Activated CD4-positive, alpha-beta memory T cell treated with anti-CD3 and anti-CD28 coated beads for 36 hours (primary cell): Measurements from ENCODE around the gene LRMDA. TPM values are rescaled to one million over a fixed set of nuclear protein-coding genes. Genes with fewer than 3 reads are reported as not detected.

ENCODE experiments used
- CTCF ChIA-PET: fragments of 350-600 bp; sonication (Branson Sonifier 250); formaldehyde crosslinking; loops from one replicate; lab custom pipeline; 2021; ENCODE audit warnings: antibody characterized with exemption, inconsistent platforms; lab: Charles Lee
- POLR2A ChIA-PET: fragments of 350-600 bp; sonication (Branson Sonifier 250); formaldehyde crosslinking; loops from one replicate; lab custom pipeline; 2021; ENCODE audit warnings: antibody characterized with exemption; lab: Charles Lee
- DNase-seq: peaks from one replicate; pipeline ENCODE4 v3.0.0-alpha.2; 2020
- H3K27ac Mint-ChIP-seq: one replicate; pipeline ENCODE4 v1.8.0; 2021; ENCODE audit warnings: mixed read lengths
- H3K27me3 Mint-ChIP-seq: one replicate; pipeline ENCODE4 v1.8.0; 2021; ENCODE audit warnings: mixed read lengths
- H3K36me3 Mint-ChIP-seq: one replicate; pipeline ENCODE4 v1.8.0; 2021; ENCODE audit warnings: mixed read lengths
- H3K4me1 Mint-ChIP-seq: one replicate; pipeline ENCODE4 v1.8.0; 2021; ENCODE audit warnings: low read depth, mixed read lengths
- H3K4me3 Mint-ChIP-seq: one replicate; pipeline ENCODE4 v1.8.0; 2021; ENCODE audit warnings: mild to moderate bottlenecking, mixed read lengths
- H3K9me3 Mint-ChIP-seq: one replicate; pipeline ENCODE4 v1.8.0; 2021; ENCODE audit warnings: mixed read lengths
- intact Hi-C: fragments of 100-400 bp; cut with micrococcal nuclease; formaldehyde crosslinking; loops from one replicate; pipeline ENCODE4 v1.15.1; 2023
- total RNA-seq, 2 experiments: library from RNA; stranded (reverse); gene quantifications; one replicate each; pipeline ENCODE4 v1.2.3, GENCODE V29; 2021

LRMDA gene
- total RNA-seq, 2 experiments from 2014 or later: not detected

DNA sequence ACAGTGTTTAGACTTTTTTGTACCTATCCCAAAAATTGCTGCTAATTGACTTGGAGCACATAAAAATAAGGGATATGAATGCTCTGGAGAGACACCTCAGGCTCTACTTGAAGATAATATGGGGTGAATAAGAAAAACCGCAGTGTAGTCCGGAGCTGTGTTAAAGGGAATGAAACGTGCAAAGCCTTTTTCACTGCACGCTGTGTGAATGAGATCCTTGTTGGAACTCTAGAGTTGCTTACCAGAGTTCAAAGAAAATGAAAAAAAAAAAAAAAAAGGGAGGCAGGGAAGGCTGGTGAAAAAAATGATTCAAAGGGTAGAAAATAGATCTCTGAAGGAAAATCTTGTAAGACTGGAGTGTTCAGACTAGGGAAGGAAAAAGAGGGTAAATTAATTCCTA, 226.6 kb downstream of the LRMDA start:
- Mint-ChIP-seq H3K4me3 (no peak overlapping the region), H3K9me3 (no peaks in the 10 kb centered on the region), H3K36me3 (no peaks in the 10 kb centered on the region), H3K27me3 (peaks cover 2% of the 10 kb centered on the region), H3K27ac (no peak overlapping the region), H3K4me1 (no peaks in the 10 kb centered on the region)
- ChIA-PET CTCF (no interaction called here), POLR2A (no interaction called here)
- DNase-seq: no peak
- intact Hi-C loops: no loop called here

- Mint-ChIP-seq H3K9me3 (no peaks in the 10 kb centered on the region), H3K4me1 (no peaks in the 10 kb centered on the region), H3K36me3 (no peaks in the 10 kb centered on the region), H3K27ac (no peak overlapping the region), H3K27me3 (peaks cover 2% of the 10 kb centered on the region), H3K4me3 (no peak overlapping the region)
- intact Hi-C loops: no loop called here
- POLR2A ChIA-PET: no interaction called here
- CTCF ChIA-PET: no interaction called here
- DNase-seq: no peak
Observed at GRCh38 chr10:75658496-75658895, 227.1 kb downstream of the LRMDA start.

GRCh38 chr10:75658915-75659314, 227.5 kb downstream of the LRMDA start:
- ChIA-PET CTCF (no interaction called here), POLR2A (no interaction called here)
- Mint-ChIP-seq H3K4me1 (no peaks in the 10 kb centered on the region), H3K9me3 (no peaks in the 10 kb centered on the region), H3K27me3 (peaks cover 2% of the 10 kb centered on the region), H3K27ac (no peak overlapping the region), H3K4me3 (no peak overlapping the region), H3K36me3 (no peaks in the 10 kb centered on the region)
- intact Hi-C loops: no loop called here
- DNase-seq: no peak

DNA sequence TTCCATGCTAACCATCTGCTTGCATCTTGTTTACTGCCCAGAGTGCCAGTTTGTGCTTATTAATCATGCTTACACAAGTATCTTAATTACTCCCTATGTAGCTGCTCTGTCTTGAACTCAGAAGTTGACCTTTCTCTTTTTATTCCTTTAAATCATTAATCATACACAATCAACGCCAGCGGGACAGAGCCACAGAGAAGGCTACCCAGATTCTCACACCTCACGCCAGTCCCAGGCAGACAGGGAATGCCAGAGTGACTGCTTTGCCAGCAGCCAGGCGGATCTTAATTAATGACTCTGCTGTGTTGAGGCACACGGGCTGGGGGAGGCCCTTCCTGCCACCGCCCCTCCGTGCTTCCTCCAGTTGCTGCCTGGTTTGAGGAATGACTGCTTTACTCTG, 229.4 kb downstream of the LRMDA start:
- H3K4me1 Mint-ChIP-seq: no peaks in the 10 kb centered on the region
- ChIA-PET POLR2A (no interaction called here), CTCF (no interaction called here)
- peaks cover 7% of the 10 kb centered on the region for H3K27me3 Mint-ChIP-seq
- intact Hi-C loops: no loop called here
- H3K36me3 Mint-ChIP-seq: no peaks in the 10 kb centered on the region
- no peak overlapping the region for H3K27ac Mint-ChIP-seq
- no peak overlapping the region for H3K4me3 Mint-ChIP-seq
- DNase-seq: no peak
- no peaks in the 10 kb centered on the region for H3K9me3 Mint-ChIP-seq

DNA sequence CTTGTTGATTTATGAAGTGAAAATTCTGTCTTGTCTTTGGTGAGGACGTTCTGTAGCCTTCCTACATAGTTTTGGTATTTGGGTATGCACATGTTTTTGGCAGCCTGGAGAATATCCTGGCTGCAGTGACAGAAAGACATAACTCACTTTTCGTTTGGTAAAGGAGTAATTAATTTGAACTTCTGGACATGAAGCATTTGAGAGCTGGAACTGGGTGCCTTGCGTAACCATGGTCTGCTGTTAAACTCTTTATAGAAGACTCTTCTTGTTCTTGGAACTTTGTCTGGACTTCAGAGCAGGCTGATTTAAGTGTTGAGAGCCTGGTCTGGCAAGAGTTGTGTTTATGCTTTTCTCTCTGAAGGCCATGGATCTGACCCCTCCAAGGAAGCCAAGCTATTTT, 231.3 kb downstream of the LRMDA start:
- Mint-ChIP-seq H3K27me3 (peaks cover 7% of the 10 kb centered on the region), H3K9me3 (no peaks in the 10 kb centered on the region), H3K36me3 (no peaks in the 10 kb centered on the region), H3K27ac (no peak overlapping the region), H3K4me3 (no peak overlapping the region), H3K4me1 (no peaks in the 10 kb centered on the region)
- intact Hi-C loops: no loop called here
- CTCF ChIA-PET: no interaction called here
- no peak for DNase-seq
- POLR2A ChIA-PET: no interaction called here

- intact Hi-C loops: no loop called here
- CTCF ChIA-PET: no interaction called here
- Mint-ChIP-seq H3K27me3 (peaks cover 8% of the 10 kb centered on the region), H3K4me3 (no peak overlapping the region), H3K4me1 (no peaks in the 10 kb centered on the region), H3K27ac (no peak overlapping the region), H3K9me3 (no peaks in the 10 kb centered on the region), H3K36me3 (no peaks in the 10 kb centered on the region)
- DNase-seq: no peak
- POLR2A ChIA-PET: no interaction called here
Observed at GRCh38 chr10:75663947-75664664, 232.7 kb downstream of the LRMDA start.

- Mint-ChIP-seq H3K4me3 (no peak overlapping the region), H3K27me3 (peaks cover 6% of the 10 kb centered on the region), H3K36me3 (no peaks in the 10 kb centered on the region), H3K9me3 (no peaks in the 10 kb centered on the region), H3K4me1 (no peaks in the 10 kb centered on the region), H3K27ac (no peak overlapping the region)
- no peak for DNase-seq
- POLR2A ChIA-PET: no interaction called here
- CTCF ChIA-PET: no interaction called here
- intact Hi-C loops: no loop called here
Observed at GRCh38 chr10:75664968-75665367, 233.5 kb downstream of the LRMDA start.

DNA sequence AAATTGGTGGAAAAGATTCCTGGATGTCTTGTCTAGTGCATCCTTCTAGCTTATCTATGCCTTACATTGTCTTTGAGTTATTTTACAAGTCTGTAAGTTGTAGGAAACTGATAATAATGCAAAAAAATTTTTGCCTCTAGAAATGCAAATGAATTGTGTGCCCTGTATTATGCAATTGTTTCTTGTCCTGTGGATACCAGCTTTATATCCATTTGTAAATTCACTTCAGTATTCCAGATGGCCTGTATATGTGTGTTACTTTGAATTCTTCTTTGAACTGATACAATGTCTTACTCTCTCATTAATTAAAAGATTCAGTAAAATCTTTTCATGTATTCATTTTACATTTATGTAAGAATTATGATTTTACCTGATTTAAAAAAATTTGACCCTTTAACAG, 234.3 kb downstream of the LRMDA start:
- no peak overlapping the region for H3K27ac Mint-ChIP-seq
- ChIA-PET POLR2A (no interaction called here), CTCF (interaction anchor here (0.7 kb wide), 1 partner anchor 9 kb away, joined by 3 read pairs; no protein-coding TSS in a partner anchor)
- H3K36me3 Mint-ChIP-seq: no peaks in the 10 kb centered on the region
- H3K4me3 Mint-ChIP-seq: no peak overlapping the region
- peaks cover 6% of the 10 kb centered on the region for H3K27me3 Mint-ChIP-seq
- H3K4me1 Mint-ChIP-seq: no peaks in the 10 kb centered on the region
- no peak for DNase-seq
- H3K9me3 Mint-ChIP-seq: no peaks in the 10 kb centered on the region
- intact Hi-C loops: no loop called here

GRCh38 chr10:75672111-75672671, 240.8 kb downstream of the LRMDA start:
- H3K27ac Mint-ChIP-seq: no peak overlapping the region
- intact Hi-C loops: no loop called here
- no peaks in the 10 kb centered on the region for H3K4me1 Mint-ChIP-seq
- peaks cover 4% of the 10 kb centered on the region for H3K27me3 Mint-ChIP-seq
- POLR2A ChIA-PET: no interaction called here
- no peaks in the 10 kb centered on the region for H3K9me3 Mint-ChIP-seq
- CTCF ChIA-PET: no interaction called here
- no peak overlapping the region for H3K4me3 Mint-ChIP-seq
- no peak for DNase-seq
- H3K36me3 Mint-ChIP-seq: no peaks in the 10 kb centered on the region

GRCh38 chr10:75672842-75673241, 241.4 kb downstream of the LRMDA start:
- no peak for DNase-seq
- H3K4me1 Mint-ChIP-seq: no peaks in the 10 kb centered on the region
- H3K9me3 Mint-ChIP-seq: no peaks in the 10 kb centered on the region
- H3K36me3 Mint-ChIP-seq: no peaks in the 10 kb centered on the region
- no peak overlapping the region for H3K27ac Mint-ChIP-seq
- intact Hi-C loops: no loop called here
- peaks cover 4% of the 10 kb centered on the region for H3K27me3 Mint-ChIP-seq
- POLR2A ChIA-PET: no interaction called here
- CTCF ChIA-PET: no interaction called here
- H3K4me3 Mint-ChIP-seq: no peak overlapping the region

DNA sequence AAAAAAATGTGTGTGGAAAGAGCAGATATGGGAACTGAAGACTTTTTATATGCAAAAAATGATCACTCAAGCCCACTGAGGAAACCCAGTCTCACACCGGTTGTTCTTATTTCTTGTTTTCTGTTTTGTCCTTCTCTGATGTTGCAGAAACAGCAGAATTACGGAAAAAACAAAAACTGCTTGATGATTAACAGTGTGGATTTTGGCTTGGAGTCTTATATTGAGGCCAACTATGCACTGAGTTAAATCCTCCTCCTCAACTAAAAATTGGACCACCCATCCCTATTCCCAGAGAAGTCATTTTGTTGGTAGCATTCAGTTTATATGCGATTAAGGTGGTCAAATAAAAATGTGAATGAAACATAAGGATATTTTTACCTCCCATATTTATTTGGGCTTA, 246.1 kb downstream of the LRMDA start:
- H3K9me3 Mint-ChIP-seq: no peaks in the 10 kb centered on the region
- H3K27me3 Mint-ChIP-seq: peaks cover 9% of the 10 kb centered on the region
- CTCF ChIA-PET: interaction anchor here (0.6 kb wide), 1 partner anchor 437 kb away, joined by 3 read pairs; no protein-coding TSS in a partner anchor
- no peaks in the 10 kb centered on the region for H3K4me1 Mint-ChIP-seq
- H3K36me3 Mint-ChIP-seq: no peaks in the 10 kb centered on the region
- intact Hi-C loops: no loop called here
- H3K4me3 Mint-ChIP-seq: no peak overlapping the region
- POLR2A ChIA-PET: no interaction called here
- no peak for DNase-seq
- H3K27ac Mint-ChIP-seq: no peak overlapping the region

- H3K27ac Mint-ChIP-seq: no peak overlapping the region
- H3K36me3 Mint-ChIP-seq: no peaks in the 10 kb centered on the region
- H3K4me1 Mint-ChIP-seq: no peaks in the 10 kb centered on the region
- H3K9me3 Mint-ChIP-seq: no peaks in the 10 kb centered on the region
- H3K27me3 Mint-ChIP-seq: peaks cover 7% of the 10 kb centered on the region
- CTCF ChIA-PET: no interaction called here
- no peak for DNase-seq
- no peak overlapping the region for H3K4me3 Mint-ChIP-seq
- intact Hi-C loops: no loop called here
- POLR2A ChIA-PET: no interaction called here
Observed at GRCh38 chr10:75678527-75678926, 247.1 kb downstream of the LRMDA start.

DNA sequence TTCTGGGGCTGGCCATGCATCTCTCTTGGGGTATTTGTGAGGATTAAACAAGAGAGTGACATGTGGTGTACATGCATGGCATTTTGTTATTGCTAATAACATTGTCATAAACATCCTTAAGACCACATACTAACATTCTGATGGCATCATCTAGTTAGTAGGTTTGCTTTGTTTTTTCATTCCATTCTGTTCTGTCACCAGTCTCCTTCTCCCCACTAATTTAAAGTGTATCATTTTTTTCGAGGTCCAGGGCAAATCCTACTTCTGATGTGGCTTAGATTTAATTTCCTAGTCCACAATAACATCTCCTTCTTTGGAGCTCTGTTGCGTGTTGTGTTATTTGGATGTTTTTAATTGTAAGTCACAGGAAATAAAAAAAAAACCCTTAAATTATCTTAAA, 248.1 kb downstream of the LRMDA start:
- ChIA-PET CTCF (no interaction called here), POLR2A (no interaction called here)
- no peak overlapping the region for H3K27ac Mint-ChIP-seq
- DNase-seq: no peak
- H3K27me3 Mint-ChIP-seq: peaks cover 7% of the 10 kb centered on the region
- H3K36me3 Mint-ChIP-seq: no peaks in the 10 kb centered on the region
- H3K4me1 Mint-ChIP-seq: no peaks in the 10 kb centered on the region
- H3K4me3 Mint-ChIP-seq: no peak overlapping the region
- no peaks in the 10 kb centered on the region for H3K9me3 Mint-ChIP-seq
- intact Hi-C loops: no loop called here
